Activated CD8-positive, alpha-beta memory T cell treated with anti-CD3 and anti-CD28 coated beads, Interleukin-2, amount 50 U/mL, for 4 hours (primary cell): Measurements from ENCODE around the gene GPR153.

ENCODE experiments used
- DNase-seq: peaks from one replicate; pipeline ENCODE4 v3.0.0-alpha.2; 2020

GPR153 gene

DNA sequence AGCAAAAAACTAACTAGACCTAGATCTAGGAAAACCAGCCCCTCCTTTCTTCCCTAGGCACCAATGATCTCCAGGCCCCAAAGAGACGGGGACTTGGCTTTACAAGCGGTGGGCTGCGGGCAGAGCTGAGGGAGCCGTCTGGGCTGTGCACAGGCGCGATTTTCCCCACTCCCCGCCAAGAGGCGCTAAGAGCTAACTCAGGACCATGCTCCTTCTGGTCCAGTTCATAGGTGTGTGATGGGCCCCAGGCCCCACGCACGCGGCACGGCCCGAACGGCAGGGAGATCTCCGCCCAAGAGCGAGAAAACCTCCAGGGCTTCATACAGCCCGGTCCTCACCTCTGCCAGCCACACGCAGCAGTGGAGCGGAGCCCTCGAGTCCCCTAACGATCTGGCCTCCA lies 7.5 kb upstream of the GPR153 start:
- DNase-seq = no peak

GRCh38 chr1:6267686-6268322 lies 6.9 kb upstream of the GPR153 start:
- no peak for DNase-seq

DNA sequence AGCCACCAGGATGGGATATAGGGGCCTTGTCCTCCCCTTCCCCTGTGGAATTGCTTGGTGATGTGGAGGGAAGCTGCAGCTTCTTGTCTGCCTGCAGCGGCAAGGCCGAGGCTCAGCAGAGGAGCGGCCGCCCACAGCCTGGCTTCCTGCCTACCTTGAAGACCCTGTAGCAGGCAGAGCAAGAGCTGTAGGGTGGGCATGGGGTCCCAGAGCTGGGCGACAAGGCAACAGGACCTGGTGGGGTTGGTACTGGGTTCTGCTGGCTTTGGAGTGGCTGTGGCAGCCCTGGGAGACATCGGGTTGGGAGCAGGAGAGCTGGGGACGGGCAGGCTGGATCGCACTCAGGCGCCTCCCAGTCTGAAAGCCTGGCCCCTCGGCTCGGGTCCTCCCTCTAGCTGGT lies 5.7 kb upstream of the GPR153 start:
- DNase-seq = no peak

DNA sequence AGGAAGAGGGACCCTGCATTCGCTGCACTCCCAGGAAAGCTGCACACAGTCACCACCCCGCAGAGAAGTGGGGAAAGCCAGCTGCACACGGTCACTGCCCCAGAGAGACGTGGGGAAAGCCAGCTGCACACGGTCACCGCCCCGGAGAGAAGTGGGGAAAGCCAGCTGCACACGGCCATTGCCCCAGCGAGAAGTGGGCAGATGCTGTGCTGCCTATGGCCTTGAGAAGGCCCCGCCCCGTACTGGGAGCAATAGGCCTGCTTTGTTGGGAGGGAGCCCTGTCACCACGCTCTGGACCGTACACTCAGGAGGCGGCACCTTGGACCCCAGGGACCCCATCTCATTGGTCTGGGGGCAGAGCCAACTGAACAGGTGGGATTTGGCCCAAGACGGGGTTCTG lies 4.3 kb upstream of the GPR153 start:
- no peak for DNase-seq

DNA sequence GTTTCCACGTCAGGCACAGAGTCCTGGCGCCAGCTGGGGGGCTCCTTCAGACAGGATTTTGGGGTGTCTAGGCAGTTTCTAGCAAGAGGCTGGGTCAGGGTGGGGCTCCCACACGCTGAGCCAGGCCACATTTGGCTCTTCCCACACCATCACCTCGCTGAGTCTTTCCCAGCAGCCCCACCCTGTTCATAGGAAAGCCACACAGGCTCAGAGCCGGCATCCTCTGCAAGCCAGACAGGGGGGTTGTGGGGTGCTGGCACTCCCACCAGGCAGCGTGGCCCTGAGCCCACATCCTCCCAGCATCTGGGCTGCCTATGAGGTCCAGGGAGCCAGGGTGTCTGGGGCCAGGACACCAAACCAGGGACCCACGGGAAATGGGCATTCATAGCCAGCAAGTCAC lies 2.8 kb upstream of the GPR153 start:
- no peak for DNase-seq

DNA sequence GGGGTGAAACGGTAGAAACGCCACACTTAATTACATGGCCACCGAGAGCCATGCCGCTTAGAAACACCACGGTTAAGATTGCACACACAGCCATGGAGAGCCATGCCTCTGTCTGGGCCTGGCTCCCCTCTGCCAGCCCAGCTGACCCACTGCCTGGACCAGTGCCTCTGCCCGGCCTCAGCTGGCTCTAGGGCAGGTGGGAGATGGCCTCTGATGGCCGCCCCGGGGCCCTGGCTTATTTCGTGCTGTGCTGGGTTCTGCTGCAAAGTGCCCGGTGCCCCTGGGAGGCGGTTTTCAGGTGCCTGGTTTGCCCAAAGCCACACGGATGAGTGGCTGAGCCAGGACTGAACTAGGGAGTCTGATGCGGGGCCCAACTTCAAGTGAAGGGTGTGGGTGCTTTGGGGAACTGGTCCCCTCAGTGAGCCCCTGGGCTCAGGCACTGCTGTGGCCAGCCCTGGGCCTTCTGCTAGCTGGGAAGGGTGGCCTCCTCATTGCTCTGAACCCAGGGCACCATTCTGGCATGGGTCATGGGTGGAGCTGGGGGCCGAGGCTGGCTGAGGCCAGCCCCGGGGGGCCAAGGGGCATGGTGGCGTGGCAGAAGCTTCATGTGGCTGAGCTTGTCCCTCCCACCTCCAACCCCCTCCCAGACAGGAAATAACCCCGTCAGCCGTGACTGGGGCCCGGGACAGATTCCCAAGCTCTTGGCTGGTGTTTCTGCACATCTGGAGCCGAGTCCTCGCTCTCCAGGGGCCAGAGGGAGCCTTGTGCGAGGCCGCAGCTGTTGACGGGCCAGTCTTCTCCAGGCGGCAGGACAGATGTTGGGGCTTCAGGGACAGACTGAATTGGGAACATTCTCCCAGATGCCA lies 1.9 kb upstream of the GPR153 start:
- no peak for DNase-seq

DNA sequence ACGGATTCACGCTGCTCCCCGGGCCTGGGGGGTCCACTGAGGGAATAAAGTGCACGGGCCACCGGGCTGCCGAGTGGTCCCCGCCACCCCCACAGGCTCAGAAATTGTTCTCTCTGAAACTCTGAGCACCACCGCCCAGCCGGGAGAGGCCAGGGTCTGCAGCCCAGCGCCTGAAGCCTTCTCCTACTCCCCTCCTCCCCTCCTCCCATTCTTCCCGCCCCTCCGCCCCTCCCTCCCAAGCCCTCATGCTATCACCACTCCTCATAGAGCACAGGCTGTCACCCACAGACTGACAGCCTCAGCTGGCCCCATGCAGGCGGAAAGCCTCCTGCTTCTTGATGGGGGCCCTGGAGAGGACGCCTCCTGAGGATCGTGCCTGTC lies 707 bp upstream of the GPR153 start:
- no peak for DNase-seq

DNA sequence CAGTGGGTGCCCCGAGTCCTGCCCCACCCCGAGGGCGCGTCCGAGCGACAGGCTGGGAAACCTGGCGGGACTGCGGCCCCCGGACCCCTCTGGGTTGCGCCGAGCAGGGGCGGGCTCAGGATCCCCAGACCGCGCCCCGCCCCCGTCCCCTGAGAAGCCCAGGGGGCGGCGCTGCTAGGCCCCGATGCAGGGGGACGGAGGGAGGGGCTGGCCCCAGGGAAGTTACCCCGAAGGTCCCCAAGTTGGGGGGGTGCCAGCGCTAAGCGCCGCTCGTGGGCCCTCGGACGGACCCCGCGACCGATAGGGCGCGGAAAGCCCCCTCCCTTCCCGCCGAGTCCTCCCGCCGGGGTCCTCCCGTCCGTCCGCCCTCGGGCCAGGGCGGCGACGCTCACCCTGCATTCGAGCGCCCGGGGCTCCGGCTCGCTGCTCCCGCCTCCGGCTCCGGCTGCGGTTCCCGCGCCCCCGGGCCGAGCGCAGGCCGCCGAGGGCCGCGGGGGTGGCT lies 414 bp downstream of the GPR153 start:
- peak; percentile 30 for DNase-seq

GRCh38 chr1:6259491-6260362 lies 1.2 kb downstream of the GPR153 start:
- DNase-seq = peak; percentile 82

GRCh38 chr1:6258675-6259074 lies 2.2 kb downstream of the GPR153 start:
- no peak for DNase-seq

DNA sequence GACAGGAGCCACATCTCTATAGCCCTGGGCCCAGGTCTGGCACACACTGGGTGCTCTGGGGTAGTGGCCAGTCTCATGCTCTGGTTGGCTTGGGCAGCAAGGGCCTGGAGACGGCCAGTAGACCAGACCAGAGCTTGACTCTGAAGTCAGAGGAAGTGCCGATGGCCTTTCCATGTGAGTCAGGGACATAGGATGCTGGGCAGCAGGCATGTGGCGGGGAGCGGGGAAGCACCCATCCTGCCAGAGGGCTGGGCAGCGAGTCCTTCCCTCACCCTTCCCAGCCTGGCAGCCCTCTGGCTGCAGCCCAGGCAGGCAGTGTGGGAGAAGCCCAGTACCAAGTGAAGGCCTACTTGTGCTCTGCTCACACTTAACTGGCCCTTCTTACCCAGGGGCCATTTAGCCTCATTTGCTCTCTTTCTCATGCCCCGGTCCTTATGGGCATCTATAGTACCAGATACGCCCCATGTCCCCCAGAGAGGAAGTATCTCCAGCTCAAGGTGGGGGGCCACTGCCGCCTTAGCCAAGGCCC lies 3.3 kb downstream of the GPR153 start:
- DNase-seq = no peak

GRCh38 chr1:6256645-6257044 lies 4.3 kb downstream of the GPR153 start:
- no peak for DNase-seq

DNA sequence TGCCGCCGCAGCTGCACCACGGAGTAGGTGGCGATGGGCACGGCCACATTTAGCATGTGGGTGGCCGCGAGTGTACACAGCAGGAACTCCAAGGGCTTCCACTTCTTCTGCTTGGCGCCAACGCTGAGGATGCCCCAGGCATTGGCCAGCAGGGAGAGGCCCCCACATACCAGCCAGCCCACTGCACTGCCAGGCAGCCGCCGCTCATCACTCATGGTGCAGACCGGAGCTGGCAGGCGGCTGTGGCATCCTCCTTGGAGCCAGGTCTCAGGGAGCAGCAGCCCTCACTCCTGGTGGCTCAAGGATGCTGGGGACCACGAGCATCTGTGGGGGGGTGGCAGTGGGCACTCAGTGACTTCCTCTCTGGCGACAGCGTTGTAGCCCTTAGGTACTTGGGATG lies 6.2 kb downstream of the GPR153 start:
- DNase-seq = no peak

DNA sequence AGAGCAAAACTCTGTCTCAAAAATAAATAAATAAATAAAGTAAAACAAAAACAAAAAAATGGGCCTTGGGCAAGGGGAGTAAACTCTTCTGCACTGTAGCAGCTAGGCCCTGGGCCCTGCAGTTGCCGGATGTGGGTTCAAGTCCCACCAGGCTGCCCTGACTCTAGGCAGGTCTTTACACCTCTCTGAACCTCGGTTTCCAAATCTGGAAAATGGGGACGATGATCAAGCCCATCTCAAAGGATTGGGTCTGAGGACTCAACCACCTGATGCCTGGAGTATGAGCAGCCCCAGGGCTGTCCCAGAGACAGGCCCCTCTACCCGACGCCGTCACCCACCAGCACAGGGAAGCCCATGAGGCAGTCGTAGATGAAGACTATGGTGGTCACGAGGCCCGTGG lies 7.5 kb downstream of the GPR153 start:
- no peak for DNase-seq

DNA sequence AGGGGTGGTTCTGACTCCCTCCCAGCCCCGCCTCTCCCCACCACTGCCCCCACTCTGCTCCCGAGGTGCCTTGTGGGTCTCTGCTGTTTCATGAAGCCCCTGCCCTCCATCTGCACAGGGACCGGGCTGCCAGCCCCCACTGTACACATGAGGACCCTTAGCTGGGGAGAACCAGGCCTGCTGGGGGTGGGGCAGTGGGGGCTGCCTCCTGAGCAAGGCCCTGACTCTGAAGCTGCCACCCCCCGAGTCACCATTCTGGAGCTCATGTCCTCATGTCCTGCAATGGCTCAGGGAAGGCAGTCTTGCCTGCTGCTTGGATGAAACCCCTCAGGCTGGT lies 8.6 kb downstream of the GPR153 start:
- DNase-seq = no peak

GRCh38 chr1:6251681-6252373 lies 9.1 kb downstream of the GPR153 start:
- no peak for DNase-seq

- no peak for DNase-seq
Observed at GRCh38 chr1:6251233-6251632, 9.7 kb downstream of the GPR153 start.

DNA sequence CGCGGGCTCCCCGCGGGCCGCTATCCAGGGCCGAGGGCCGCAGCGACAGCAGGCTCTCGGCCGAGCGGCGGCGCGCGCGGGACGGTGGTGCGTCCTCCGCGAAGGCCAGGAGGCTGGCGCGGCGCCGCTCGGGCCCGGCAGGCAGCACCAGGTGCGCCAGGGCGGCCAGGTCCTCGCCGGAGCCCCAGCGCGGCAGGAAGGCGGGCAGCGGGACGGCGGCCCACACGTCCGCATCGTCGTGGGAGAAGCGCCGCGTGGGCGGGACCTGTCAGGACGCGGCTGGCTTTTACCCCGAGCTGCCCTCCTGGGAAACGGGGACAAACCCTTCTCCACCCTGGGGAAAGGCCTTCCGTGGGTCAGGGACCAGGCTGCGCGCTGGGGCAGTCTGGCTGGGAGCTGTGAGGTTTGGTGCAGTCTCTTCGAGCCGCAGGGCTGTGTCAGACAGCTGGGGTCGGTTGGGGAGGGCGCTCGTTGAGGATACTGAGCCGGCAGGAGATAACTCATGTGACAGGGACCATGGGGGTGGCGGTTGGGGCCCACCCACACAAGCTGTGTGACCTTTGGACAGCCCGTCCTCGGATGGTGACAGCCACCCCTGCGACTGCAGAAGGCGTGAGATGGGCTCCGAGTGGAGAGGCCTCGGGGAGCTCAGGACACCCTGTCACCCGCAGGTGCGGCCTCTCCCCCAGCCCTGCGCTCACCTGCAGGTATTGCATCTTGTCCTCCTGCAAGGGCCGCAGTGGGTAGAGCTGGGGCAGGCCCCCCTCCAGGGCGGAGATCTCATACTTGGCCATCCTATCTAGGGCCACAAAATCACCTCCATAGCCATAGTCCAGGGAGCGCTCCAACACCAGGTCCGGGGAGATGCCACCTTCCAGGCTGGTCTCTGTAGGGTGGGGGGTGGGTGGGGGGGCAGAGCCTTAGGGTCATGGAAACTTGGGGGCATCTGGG lies 10.9 kb downstream of the GPR153 start:
- DNase-seq = no peak

DNA sequence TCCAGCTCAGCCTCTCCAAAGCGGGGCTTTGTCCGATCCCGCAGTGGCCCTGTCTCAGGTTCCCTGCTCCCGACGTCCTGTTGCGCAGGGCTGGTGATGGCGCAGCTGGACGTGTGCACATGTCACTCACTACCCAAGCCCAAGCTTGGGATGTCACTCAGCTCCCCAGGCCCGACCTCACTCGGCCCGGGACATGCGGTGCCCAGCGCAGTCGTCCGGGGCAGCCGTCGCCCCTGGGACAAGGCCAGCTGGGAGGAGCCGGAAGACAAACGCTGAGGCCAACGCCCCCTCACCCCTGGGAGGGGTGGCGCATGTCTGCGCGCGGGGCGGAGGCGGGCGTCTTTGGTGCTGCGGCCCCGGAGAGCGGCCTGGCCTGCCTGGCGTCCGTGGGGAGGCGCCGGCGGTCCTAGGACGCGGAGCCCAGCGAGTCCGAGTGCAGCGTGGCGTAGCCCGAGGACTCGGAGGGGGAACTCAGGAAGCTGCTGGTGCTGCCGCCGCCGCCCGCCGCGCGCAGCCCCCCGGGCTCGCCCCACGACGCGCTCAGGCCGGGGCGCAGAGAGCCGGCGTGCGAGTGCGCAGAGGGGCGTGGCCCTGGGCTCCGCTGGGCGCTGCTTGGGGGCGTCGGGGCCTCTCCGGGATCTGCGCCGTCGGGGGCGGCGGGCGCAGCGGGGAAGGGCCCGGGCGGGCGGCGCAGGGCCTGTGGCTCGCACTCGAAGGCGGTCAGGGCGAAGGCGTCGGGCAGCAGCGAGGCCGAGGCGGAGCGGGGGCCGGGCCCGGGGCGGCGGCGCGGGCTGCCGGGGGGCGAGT lies 11.8 kb downstream of the GPR153 start:
- DNase-seq = no peak

- DNase-seq = no peak
Observed at GRCh38 chr1:6248161-6248776, 12.6 kb downstream of the GPR153 start.
